HCT116 (cell line): ENCODE results near the gene TAC4. TPM values are rescaled to one million over a fixed set of nuclear protein-coding genes. Genes with fewer than 3 reads are reported as not detected.

Experiments used
- ATAC-seq: fragments of 200-7000 bp; cut with Tn5 transposase; 2 replicates; pipeline ENCODE4 v1.9.1; 2020; ENCODE audit warnings: mild to moderate bottlenecking, moderate library complexity
- BruUV-seq: library from RNA; stranded (reverse); fragments of 400-500 nt; replicated peaks from 2 replicates; lab custom pipeline; 2021; lab: Mats Ljungman, UMichigan
- CTCF ChIA-PET: fragments of 300-600 bp; sonication (Branson Sonifier 250); formaldehyde crosslinking; loops from one replicate; lab custom pipeline; 2021; ENCODE audit warnings: antibody characterized with exemption; lab: Charles Lee
- POLR2A ChIA-PET: fragments of 300-600, 350-600 bp; sonication (Branson Sonifier 250); formaldehyde crosslinking; loops from one replicate; lab custom pipeline; 2021; ENCODE audit warnings: antibody characterized with exemption; lab: Charles Lee
- RAD21 ChIA-PET, 2 experiments: fragments of 300-600 bp; sonication (Branson Sonifier 250); formaldehyde crosslinking; loops; one replicate each; lab custom pipeline; 2023; ENCODE audit warnings: low total read pairs in 2 of 2; ENCODE audit not compliant: uncharacterized antibody in 2 of 2, unreplicated experiment in 2 of 2, low non-redundant PET in 1 of 2; lab: Charles Lee
- DNase-seq: peaks from one replicate; pipeline ENCODE4 v3.0.0-alpha.2; 2010; ENCODE audit warnings: low read depth, low spot score
- H2AFZ ChIP-seq: fragments of 200-600 bp; shearing (Covaris generic), sonication (generic); 2 replicates; pipeline ENCODE4 v1.6.1; 2017; ENCODE audit warnings: low read depth, mixed run types, mixed read lengths, antibody characterized with exemption, low read length; ENCODE audit not compliant: poor library complexity, severe bottlenecking
- H3K27ac ChIP-seq: 2 replicates; pipeline ENCODE4 v1.5.1; 2012; ENCODE audit warnings: low read depth, low read length
- H3K27me3 ChIP-seq: fragments of 200-600 bp; sonication (generic); 2 replicates; pipeline ENCODE4 v1.6.1; 2016; ENCODE audit warnings: mixed run types, low read length, mixed read lengths; ENCODE audit not compliant: insufficient read depth
- H3K36me3 ChIP-seq, 2 experiments: fragments of 200-500 bp in 1 of 2; fragments of 200-600 bp in 1 of 2; sonication (Bioruptor generic) in 1 of 2; sonication (generic) in 1 of 2; 2 replicates each; pipeline versions ENCODE4 v1.5.1 to v1.6.1; 2014 to 2016; ENCODE audit warnings: low read length in 2 of 2, inconsistent platforms in 1 of 2, mixed read lengths in 1 of 2, mixed run types in 1 of 2; ENCODE audit not compliant: insufficient read depth in 2 of 2, control insufficient read depth in 1 of 2
- H3K4me1 ChIP-seq, 2 experiments: fragments of 200-600 bp in 1 of 2; sonication (generic) in 1 of 2; 2 replicates each; pipeline versions ENCODE4 v1.5.1 to v1.6.1; 2012 to 2017; ENCODE audit warnings: low read length in 2 of 2, inconsistent platforms in 1 of 2, mild to moderate bottlenecking in 1 of 2, mixed read lengths in 1 of 2, mixed run types in 1 of 2, moderate library complexity in 1 of 2; ENCODE audit not compliant: insufficient read depth in 2 of 2, control insufficient read depth in 1 of 2
- H3K4me2 ChIP-seq: fragments of 200-600 bp; sonication (generic); 2 replicates; pipeline ENCODE4 v1.6.1; 2017; ENCODE audit warnings: mixed run types, low read length, mixed read lengths
- H3K4me3 ChIP-seq, 2 experiments: fragments of 200-600 bp in 1 of 2; sonication (generic) in 1 of 2; replicated peaks in 1 of 2; 2 replicates each; pipeline ENCODE4 v1.5.1; 2011 to 2016; ENCODE audit warnings: low read length in 2 of 2, control low read depth in 1 of 2, low read depth in 1 of 2, mild to moderate bottlenecking in 1 of 2, mixed read lengths in 1 of 2, mixed run types in 1 of 2
- H3K79me2 ChIP-seq: fragments of 200-600 bp; sonication (generic); 2 replicates; pipeline ENCODE4 v1.6.1; 2017; ENCODE audit warnings: mild to moderate bottlenecking, mixed run types, low read length, moderate library complexity, mixed read lengths; ENCODE audit not compliant: insufficient read depth
- H3K9ac ChIP-seq: fragments of 200-600 bp; sonication (generic); 2 replicates; pipeline ENCODE4 v1.6.1; 2016; ENCODE audit warnings: low read length, mixed read lengths
- H3K9me2 ChIP-seq: fragments of 200-600 bp; sonication (generic), shearing (Covaris generic); 2 replicates; pipeline ENCODE4 v1.6.1; 2017; ENCODE audit warnings: mixed run types, mild to moderate bottlenecking, moderate library complexity; ENCODE audit not compliant: insufficient read depth
- H3K9me3 ChIP-seq, 2 experiments: fragments of 200-500 bp in 1 of 2; fragments of 200-600 bp in 1 of 2; sonication (Bioruptor generic) in 1 of 2; sonication (generic) in 1 of 2; 2 replicates each; pipeline ENCODE4 v1.6.1; 2014 to 2017; ENCODE audit warnings: low read length in 2 of 2, mixed read lengths in 2 of 2, inconsistent platforms in 1 of 2, low read depth in 1 of 2, mild to moderate bottlenecking in 1 of 2, mixed run types in 1 of 2, moderate library complexity in 1 of 2; ENCODE audit not compliant: control insufficient read depth in 1 of 2, insufficient read depth in 1 of 2
- H4K20me1 ChIP-seq: fragments of 200-600 bp; sonication (generic), shearing (Covaris generic); 2 replicates; pipeline ENCODE4 v1.6.1; 2017; ENCODE audit warnings: mixed run types, mild to moderate bottlenecking, moderate library complexity; ENCODE audit not compliant: insufficient read depth
- ATF3 ChIP-seq: IDR thresholded peaks from 2 replicates; pipeline ENCODE4 v1.6.1; 2012
- CBX3 ChIP-seq: IDR thresholded peaks from 2 replicates; pipeline ENCODE4 v1.6.1; 2012; ENCODE audit warnings: low read depth
- CEBPB ChIP-seq: IDR thresholded peaks from 2 replicates; pipeline ENCODE4 v1.6.1; 2012; ENCODE audit warnings: low read depth
- EZH2 ChIP-seq: fragments of 200-600 bp; sonication (generic); IDR thresholded peaks from 2 replicates; pipeline ENCODE4 v1.6.1; 2017; ENCODE audit warnings: antibody characterized with exemption, mixed run types
- EZH2phosphoT487 ChIP-seq: fragments of 200-600 bp; IDR thresholded peaks from 2 replicates; pipeline ENCODE4 v1.6.1; 2018; ENCODE audit warnings: antibody characterized with exemption, borderline replicate concordance
- FOSL1 ChIP-seq: IDR thresholded peaks from 2 replicates; pipeline ENCODE4 v1.6.1; 2012; ENCODE audit warnings: low read depth
- SIN3A ChIP-seq: IDR thresholded peaks from 2 replicates; pipeline ENCODE4 v1.6.1; 2012; ENCODE audit warnings: low read depth
- SP1 ChIP-seq: IDR thresholded peaks from 2 replicates; pipeline ENCODE4 v1.6.1; 2012; ENCODE audit warnings: low read depth
- YY1 ChIP-seq: IDR thresholded peaks from 2 replicates; pipeline ENCODE4 v1.6.1; 2011; ENCODE audit warnings: low read length, low read depth, moderate library complexity, mild to moderate bottlenecking; ENCODE audit not compliant: insufficient replicate concordance; ENCODE audit errors: extremely low read depth
- ZFX ChIP-seq: fragments of 450-650 bp; IDR thresholded peaks from 2 replicates; pipeline ENCODE4 v1.6.1; 2017
- intact Hi-C: fragments of 100-400 bp; cut with micrococcal nuclease; formaldehyde crosslinking; loops from 2 replicates; pipeline ENCODE4 v1.10.0; 2022
- total RNA-seq: library from RNA; stranded (reverse); gene quantifications from one replicate; pipeline ENCODE4 v1.2.1, GENCODE V29; 2021; ENCODE audit not compliant: unreplicated experiment
- TF ChIP-seq, protein P1 (sequence below), 3 experiments: fragments of 200-600 bp in 1 of 3; sonication (generic) in 1 of 3; IDR thresholded peaks in 2 of 3; conservative IDR thresholded peaks in 1 of 3; 2 replicates each; pipeline ENCODE4 v1.5.1; 2012 to 2017; ENCODE audit warnings: low read depth in 2 of 3, low read length in 2 of 3, antibody characterized with exemption in 1 of 3, borderline replicate concordance in 1 of 3, control low read depth in 1 of 3, mild to moderate bottlenecking in 1 of 3, mixed read lengths in 1 of 3, mixed run types in 1 of 3, moderate library complexity in 1 of 3; ENCODE audit not compliant: insufficient read depth in 1 of 3
- TF ChIP-seq, protein P2 (sequence below): IDR thresholded peaks from 2 replicates; pipeline ENCODE4 v1.6.1; 2011; ENCODE audit warnings: mild to moderate bottlenecking, low read length, moderate library complexity; ENCODE audit not compliant: insufficient replicate concordance; ENCODE audit errors: extremely low read depth

The TAC4 gene
- total RNA-seq, 1 experiment from 2014 or later, result not detected

GRCh38 chr17:49809056-49809455, 38.8 kb downstream of the TAC4 start:
- Histone ChIP-seq H3K9me2 (no peaks in the 10 kb centered on the region), H3K27ac (no peak overlapping the region), H3K4me1 (no peaks in the 10 kb centered on the region), H3K36me3 (peaks cover 55 to 56% of the 10 kb centered on the region in 2 experiments; a peak in 3 of 4 replicates), H3K4me3 (no peak overlapping the region), H3K79me2 (peaks cover 64% of the 10 kb centered on the region), H2AFZ (no peak overlapping the region), H3K9ac (no peak overlapping the region), H4K20me1 (0 out of 2 replicates have a peak, but pooled peaks cover 3% of the 10 kb centered on the region), H3K4me2 (no peak overlapping the region), H3K9me3 (no peaks in the 10 kb centered on the region), H3K27me3 (no peaks in the 10 kb centered on the region)
- RAD21 ChIA-PET, result no interaction called here
- no peak for TF ChIP-seq FOSL1
- no peak for TF ChIP-seq EZH2
- TF ChIP-seq SP1, result no peak
- TF ChIP-seq, protein P1, sequence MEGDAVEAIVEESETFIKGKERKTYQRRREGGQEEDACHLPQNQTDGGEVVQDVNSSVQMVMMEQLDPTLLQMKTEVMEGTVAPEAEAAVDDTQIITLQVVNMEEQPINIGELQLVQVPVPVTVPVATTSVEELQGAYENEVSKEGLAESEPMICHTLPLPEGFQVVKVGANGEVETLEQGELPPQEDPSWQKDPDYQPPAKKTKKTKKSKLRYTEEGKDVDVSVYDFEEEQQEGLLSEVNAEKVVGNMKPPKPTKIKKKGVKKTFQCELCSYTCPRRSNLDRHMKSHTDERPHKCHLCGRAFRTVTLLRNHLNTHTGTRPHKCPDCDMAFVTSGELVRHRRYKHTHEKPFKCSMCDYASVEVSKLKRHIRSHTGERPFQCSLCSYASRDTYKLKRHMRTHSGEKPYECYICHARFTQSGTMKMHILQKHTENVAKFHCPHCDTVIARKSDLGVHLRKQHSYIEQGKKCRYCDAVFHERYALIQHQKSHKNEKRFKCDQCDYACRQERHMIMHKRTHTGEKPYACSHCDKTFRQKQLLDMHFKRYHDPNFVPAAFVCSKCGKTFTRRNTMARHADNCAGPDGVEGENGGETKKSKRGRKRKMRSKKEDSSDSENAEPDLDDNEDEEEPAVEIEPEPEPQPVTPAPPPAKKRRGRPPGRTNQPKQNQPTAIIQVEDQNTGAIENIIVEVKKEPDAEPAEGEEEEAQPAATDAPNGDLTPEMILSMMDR (IDR thresholded peaks at IDR 0.05 in 2 of 3, conservative IDR thresholded peaks at IDR 0.05 in 1 of 3; ENCODE audit: borderline replicate concordance in 1 of 3, insufficient read depth in 1 of 3, low read depth in 2 of 3, low read length in 2 of 3), result no peak
- no peak for TF ChIP-seq YY1
- no peak for TF ChIP-seq ZFX
- no peak for TF ChIP-seq EZH2phosphoT487
- no peak for TF ChIP-seq CEBPB
- no peak for TF ChIP-seq SIN3A
- no peak for TF ChIP-seq CBX3
- TF ChIP-seq, protein P2, sequence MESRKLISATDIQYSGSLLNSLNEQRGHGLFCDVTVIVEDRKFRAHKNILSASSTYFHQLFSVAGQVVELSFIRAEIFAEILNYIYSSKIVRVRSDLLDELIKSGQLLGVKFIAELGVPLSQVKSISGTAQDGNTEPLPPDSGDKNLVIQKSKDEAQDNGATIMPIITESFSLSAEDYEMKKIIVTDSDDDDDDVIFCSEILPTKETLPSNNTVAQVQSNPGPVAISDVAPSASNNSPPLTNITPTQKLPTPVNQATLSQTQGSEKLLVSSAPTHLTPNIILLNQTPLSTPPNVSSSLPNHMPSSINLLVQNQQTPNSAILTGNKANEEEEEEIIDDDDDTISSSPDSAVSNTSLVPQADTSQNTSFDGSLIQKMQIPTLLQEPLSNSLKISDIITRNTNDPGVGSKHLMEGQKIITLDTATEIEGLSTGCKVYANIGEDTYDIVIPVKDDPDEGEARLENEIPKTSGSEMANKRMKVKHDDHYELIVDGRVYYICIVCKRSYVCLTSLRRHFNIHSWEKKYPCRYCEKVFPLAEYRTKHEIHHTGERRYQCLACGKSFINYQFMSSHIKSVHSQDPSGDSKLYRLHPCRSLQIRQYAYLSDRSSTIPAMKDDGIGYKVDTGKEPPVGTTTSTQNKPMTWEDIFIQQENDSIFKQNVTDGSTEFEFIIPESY, result no peak
- no peak for TF ChIP-seq ATF3
- DNase-seq (no peak), ATAC-seq (no peak)
- no TSS peak for BruUV-seq
- intact Hi-C loops, result no loop called here
- CTCF ChIA-PET, result no interaction called here
- POLR2A ChIA-PET, result no interaction called here
